Stimulated activated CD8-positive, alpha-beta memory T cell treated with anti-CD3 and anti-CD28 coated beads, Interleukin-15, amount 100 ng/mL, for 4 hours (primary cell): ENCODE measurements around the gene UBE2E1.

Experiments used
- DNase-seq, 2 donors: peaks; one replicate each; pipeline ENCODE4 v3.0.0-alpha.2; 2020; ENCODE audit warnings: low read depth in 2 of 2

The UBE2E1 gene

GRCh38 chr3:23820888-23821287 lies 15.1 kb downstream of the UBE2E1 start:
- no peak for DNase-seq

- DNase-seq: no peak
Observed at GRCh38 chr3:23821858-23822257, 16.1 kb downstream of the UBE2E1 start.

GRCh38 chr3:23822559-23822958 lies 16.8 kb downstream of the UBE2E1 start:
- no peak for DNase-seq

GRCh38 chr3:23823620-23824019 lies 17.9 kb downstream of the UBE2E1 start:
- DNase-seq: no peak

GRCh38 chr3:23824699-23825444 lies 19.1 kb downstream of the UBE2E1 start:
- no peak for DNase-seq

GRCh38 chr3:23825802-23826201 lies 20.0 kb downstream of the UBE2E1 start:
- DNase-seq: no peak

- no peak for DNase-seq
Observed at GRCh38 chr3:23826382-23827064, 20.8 kb downstream of the UBE2E1 start.

GRCh38 chr3:23829242-23829934 lies 23.6 kb downstream of the UBE2E1 start:
- no peak for DNase-seq

- no peak for DNase-seq
Observed at GRCh38 chr3:23830869-23831484, 25.2 kb downstream of the UBE2E1 start.

- DNase-seq: no peak
Observed at GRCh38 chr3:23831517-23832394, 26.0 kb downstream of the UBE2E1 start.

- DNase-seq: no peak
Observed at GRCh38 chr3:23832523-23832922, 26.8 kb downstream of the UBE2E1 start.

GRCh38 chr3:23834082-23834870 lies 28.5 kb downstream of the UBE2E1 start:
- no peak for DNase-seq

- no peak for DNase-seq
Observed at GRCh38 chr3:23835087-23835486, 29.3 kb downstream of the UBE2E1 start.

- DNase-seq: no peak
Observed at GRCh38 chr3:23835802-23836201, 30.0 kb downstream of the UBE2E1 start.

GRCh38 chr3:23836536-23837230 lies 30.9 kb downstream of the UBE2E1 start:
- no peak for DNase-seq

GRCh38 chr3:23837286-23837685 lies 31.5 kb downstream of the UBE2E1 start:
- DNase-seq: no peak

- DNase-seq: no peak
Observed at GRCh38 chr3:23837691-23838090, 31.9 kb downstream of the UBE2E1 start.

- no peak for DNase-seq
Observed at GRCh38 chr3:23840521-23840920, 34.8 kb downstream of the UBE2E1 start.

GRCh38 chr3:23843869-23844268 lies 38.1 kb downstream of the UBE2E1 start:
- no peak for DNase-seq
